ENCODE measurements around the gene PRDM5.

The PRDM5 gene

DNA sequence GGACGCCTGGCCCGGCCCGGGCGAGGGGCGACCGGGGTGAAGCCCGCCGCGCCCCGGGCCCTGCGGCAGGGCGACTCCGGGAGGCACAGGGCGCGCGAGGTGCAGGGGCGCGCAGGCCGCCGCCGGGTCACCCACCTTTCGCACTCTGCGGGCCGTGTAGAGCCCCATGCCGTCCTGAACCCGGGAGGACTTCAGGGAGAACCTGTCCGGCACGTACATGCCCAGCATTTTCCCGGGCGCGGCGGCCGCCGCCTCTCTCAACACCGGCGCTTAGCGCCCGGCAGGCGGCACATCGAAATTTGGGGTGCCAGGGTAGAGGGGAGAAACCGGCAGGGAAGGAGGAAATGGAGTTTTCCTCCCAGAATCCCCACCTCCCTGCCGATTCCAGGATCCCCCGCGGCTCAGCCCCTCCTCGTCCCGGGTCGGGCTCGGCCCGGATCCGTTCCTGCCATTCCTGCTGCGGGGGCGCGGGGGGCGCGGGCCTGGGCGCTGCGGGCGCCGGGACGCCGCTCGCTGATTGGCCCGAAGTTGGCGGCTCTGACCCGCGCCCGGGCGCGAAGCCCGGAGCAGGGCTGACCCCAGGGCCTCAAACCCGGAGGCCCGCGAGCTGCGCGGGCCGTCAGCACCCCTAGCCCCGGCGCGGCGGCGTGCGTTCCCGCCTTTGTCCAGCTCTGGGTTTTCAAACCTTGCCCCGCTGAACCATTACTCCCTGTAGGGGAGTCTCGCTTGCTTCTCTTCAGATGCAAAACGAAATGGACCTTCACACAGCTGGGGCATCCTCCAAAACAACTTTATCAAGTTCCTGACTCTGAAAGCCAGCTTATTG is at the start of gene PRDM5:
PRDM5 (minus strand) TSS at position 346 of the 826 bp plus-strand sequence; CDS start at position 228, 118 bp downstream.
- DNase-seq (ENCODE audit: low read depth, low spot score): peak; percentile 69

DNA sequence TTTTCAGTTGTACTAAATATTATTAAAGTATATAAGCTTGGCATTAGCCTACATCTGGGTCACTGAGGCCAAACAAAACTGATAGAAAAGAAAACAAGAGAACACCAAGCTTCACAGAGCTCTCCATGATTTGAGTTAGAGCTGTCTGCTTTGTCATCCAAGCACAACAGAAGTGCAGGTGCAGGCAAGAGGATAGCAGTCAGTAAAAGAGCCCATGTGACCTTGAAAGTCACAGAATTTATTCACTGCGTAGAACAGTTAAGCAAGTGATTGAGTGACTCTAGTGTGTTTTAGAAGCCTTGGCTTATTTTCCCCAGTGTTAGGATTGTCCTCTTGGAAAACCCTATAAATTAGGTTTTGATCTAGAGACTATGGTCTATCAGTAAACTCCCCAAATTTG is 49.4 kb upstream of the PRDM5 start:
- no peak for DNase-seq (ENCODE audit: low read depth, low spot score)

GRCh38 chr4:120965938-120966337 is 43.4 kb upstream of the PRDM5 start:
- no peak for DNase-seq (ENCODE audit: low read depth, low spot score)

GRCh38 chr4:120964596-120964995 is 42.1 kb upstream of the PRDM5 start:
- DNase-seq (ENCODE audit: low read depth, low spot score): no peak

DNA sequence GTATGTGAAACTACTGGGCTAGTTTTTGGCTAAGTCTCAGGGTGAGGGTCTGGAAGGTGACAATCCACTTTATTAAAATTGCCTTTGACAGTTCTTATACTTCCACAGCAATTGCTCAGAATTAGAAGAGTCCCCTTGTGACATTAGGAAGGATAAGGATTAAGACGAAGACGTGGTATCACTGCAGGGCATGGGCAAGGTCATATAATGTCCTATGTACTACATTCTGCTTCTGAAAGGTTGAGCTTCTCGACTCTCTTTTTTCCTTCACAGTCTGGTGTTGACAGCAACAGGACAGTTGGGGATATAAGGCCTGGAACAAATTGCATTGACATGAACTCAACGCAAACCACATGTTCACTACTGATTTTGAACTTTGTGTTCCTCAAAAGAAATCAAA is 40.9 kb upstream of the PRDM5 start:
- no peak for DNase-seq (ENCODE audit: low read depth, low spot score)

- DNase-seq (ENCODE audit: low read depth, low spot score): no peak
Observed at GRCh38 chr4:120960656-120961267, 38.2 kb upstream of the PRDM5 start.

GRCh38 chr4:120948382-120948781 is 25.9 kb upstream of the PRDM5 start:
- no peak for DNase-seq (ENCODE audit: low read depth, low spot score)

GRCh38 chr4:120942776-120943175 is 20.2 kb upstream of the PRDM5 start:
- DNase-seq (ENCODE audit: low read depth, low spot score): no peak

DNA sequence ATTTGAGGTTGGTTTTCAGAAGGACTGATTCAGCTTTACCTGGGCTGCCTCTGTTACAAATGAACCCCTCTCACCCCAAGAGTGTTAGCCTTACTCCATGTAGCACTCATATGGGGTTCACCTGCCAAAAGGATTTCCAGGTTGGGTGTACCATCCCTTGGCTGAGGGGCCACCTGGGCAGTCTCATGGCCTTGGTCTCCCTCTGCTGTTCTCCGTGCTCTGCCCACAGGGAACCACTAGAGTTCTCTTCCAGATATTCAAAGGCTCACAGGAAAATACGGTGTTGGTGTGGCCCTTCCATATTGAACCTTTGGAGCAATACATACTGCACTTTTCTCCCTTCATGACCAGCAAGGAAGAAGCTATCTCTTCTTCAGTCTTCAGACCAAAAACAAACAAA is 18.0 kb upstream of the PRDM5 start:
- DNase-seq (ENCODE audit: low read depth, low spot score): no peak

DNA sequence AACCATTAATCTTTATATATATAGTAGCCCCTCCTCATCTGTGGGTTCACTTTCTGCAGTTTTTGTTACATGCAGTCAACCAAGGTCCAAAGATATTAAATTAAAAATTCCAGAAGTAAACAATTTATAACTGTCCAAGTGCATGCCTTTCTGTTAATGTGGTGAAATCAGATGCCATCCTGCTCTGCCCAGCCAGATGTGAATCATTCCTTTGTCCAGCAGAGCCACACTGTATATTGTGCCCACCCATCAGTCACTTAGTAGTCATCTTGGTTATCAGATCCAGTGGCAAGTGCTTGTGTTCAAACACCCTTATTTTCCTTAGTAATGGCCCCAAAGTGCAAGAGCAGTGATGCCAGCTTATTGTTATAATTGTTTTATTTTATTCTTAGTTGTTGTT is 17.2 kb upstream of the PRDM5 start:
- DNase-seq (ENCODE audit: low read depth, low spot score): no peak

- DNase-seq (ENCODE audit: low read depth, low spot score): no peak
Observed at GRCh38 chr4:120929847-120930246, 7.3 kb upstream of the PRDM5 start.

DNA sequence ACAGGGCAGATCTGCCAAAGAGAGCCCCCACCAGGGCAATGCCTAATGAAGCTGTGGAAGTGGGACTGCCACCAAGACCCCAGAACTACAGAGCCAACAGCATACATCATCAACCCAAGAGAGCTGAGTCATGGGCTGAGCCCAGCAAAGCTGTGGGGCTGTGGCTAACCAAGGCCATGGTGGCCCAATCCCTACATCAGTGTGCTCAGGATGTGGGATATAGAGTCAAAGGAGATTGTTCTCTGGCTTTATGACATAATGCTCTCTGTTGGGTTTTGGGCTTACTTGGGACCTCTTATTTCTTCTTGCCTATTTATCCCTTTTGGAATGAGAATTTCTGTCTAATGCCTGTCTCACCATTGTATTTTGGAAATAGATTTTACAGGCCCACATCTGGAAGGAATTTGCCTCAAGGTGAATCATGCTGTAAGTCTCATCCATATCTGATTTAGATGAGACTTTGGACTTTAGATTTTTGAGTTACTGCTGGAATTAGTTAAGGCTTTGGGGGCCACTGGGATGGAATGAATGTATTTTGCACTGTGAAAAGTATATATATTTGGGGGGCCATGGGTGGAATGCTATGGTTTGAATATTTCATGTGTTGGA is 5.4 kb upstream of the PRDM5 start:
- no peak for DNase-seq (ENCODE audit: low read depth, low spot score)

DNA sequence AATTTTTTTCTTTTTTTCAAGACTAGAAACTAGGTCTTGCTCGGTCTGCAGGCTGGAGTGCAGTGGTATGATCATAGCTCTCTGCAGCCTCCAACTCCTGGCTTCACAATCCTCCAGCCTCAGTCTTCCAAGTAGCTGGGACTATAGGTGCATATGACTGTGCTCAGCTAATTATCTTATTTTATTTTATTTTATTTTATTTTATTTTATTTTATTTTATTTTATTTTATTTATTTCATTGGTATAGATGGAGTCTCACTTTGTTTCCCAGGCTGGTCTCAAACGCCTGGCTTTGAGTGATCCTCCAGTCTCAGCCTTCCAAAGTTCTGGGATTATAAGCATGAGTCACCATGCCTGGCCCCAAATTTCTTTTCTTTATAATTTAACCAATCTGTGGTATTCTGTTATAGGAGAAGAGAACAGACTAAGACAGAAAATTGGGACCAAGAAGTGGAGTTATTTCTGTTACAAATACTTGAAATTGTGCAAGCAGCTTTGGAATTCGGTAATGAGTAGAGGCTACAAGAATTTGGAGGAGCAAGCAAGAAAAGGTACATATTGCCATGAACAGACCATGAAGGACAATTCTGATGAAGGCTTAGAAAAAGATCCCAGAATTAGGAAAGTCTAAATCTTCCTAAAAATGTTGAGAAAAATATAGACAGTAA is 4.0 kb upstream of the PRDM5 start:
- DNase-seq (ENCODE audit: low read depth, low spot score): no peak

GRCh38 chr4:120924931-120925330 is 2.4 kb upstream of the PRDM5 start:
- no peak for DNase-seq (ENCODE audit: low read depth, low spot score)

- no peak for DNase-seq (ENCODE audit: low read depth, low spot score)
Observed at GRCh38 chr4:120923207-120923522, 639 bp upstream of the PRDM5 start.

GRCh38 chr4:120921456-120922380 is 808 bp downstream of the PRDM5 start:
- DNase-seq (ENCODE audit: low read depth, low spot score): no peak

GRCh38 chr4:120920666-120921065 is 1.9 kb downstream of the PRDM5 start:
- DNase-seq (ENCODE audit: low read depth, low spot score): no peak

- DNase-seq (ENCODE audit: low read depth, low spot score): no peak
Observed at GRCh38 chr4:120919358-120919757, 3.2 kb downstream of the PRDM5 start.

- DNase-seq (ENCODE audit: low read depth, low spot score): no peak
Observed at GRCh38 chr4:120918788-120919187, 3.7 kb downstream of the PRDM5 start.

DNA sequence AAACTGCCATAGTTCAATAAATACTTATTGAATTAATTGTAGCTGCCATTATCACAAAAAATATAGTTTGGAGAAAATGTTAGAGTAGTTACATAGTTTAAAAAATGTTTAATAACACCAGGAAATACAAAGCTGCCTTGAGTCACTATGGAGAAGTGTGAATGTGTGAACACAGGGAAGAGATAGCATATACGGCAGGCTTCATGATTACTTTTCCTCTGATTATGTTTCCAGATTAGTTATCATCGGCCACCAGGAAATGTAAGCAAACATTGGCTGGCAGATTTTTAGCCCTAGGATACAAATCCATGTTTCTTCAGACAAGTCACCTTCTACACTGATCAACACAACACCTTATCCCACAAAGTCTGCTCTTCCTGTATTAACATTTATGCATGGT is 4.4 kb downstream of the PRDM5 start:
- DNase-seq (ENCODE audit: low read depth, low spot score): no peak

DNA sequence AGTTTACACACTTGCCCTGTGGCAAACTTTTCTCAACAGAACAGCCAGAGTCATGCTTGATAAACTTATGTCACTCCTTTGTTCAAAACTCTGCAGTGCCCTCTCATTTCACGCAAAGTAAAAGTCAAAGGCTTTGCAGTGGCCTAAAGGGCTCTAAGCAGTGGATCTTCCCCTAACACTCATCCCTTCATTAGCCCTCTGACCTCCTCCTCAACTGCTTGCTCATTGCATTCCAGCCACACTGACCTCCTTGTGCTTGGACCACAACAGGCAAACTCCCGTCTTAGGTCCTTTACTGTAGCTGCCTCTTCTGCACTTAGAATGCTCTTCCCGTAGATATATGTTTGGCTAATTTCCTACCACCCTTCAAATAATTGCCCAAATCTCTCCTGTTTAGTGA is 5.6 kb downstream of the PRDM5 start:
- no peak for DNase-seq (ENCODE audit: low read depth, low spot score)

Measured in iPS DF 19.7 (cell line).